ENCODE results near the gene SRXN1.

DNA sequence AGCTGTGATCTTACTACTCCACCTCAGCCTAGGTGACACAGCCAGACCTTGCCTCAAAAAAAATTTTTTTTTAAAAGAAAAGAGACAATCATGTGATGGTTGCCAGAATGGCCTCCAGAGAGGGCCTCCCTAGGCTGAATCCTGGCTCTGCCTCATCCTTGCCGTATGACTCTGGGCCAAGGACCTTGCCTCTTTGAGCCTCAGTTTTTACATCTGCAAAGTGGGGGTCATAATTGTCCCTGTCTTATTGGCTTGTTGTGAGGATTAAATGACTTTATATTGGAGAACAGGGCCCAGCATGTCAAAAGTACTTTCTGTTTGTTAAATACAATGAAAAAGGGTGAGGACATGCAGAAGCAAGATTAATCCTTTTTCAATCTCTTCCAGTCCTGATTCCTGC, 14.4 kb downstream of the SRXN1 start:
- TF ChIP-seq EZH2 (IDR thresholded peaks at IDR 0.05; ENCODE audit: insufficient read depth, poor library complexity, severe bottlenecking): no peak
- no peak for TF ChIP-seq EZH2phosphoT487 (IDR thresholded peaks at IDR 0.05; ENCODE audit: insufficient read depth, low read depth)
